ENCODE data around the gene CHCHD5. TPM values are rescaled to one million over a fixed set of nuclear protein-coding genes. Genes with fewer than 3 reads are reported as not detected.
A peak's percentile ranks its signal among the peaks of the same experiment; 100 is the strongest.

The CHCHD5 gene
- total RNA-seq, 1 donor, result 10.1 TPM

GRCh38 chr2:112585873-112586464, 1.6 kb downstream of the CHCHD5 start:
- no peak overlapping the region for H3K4me3 ChIP-seq (ENCODE audit: insufficient read depth, low read length)
- H3K4me1 ChIP-seq (ENCODE audit: insufficient read depth, low read length), result peaks cover 25% of the 10 kb centered on the region
- H3K36me3 ChIP-seq (ENCODE audit: insufficient read depth, low read length), result peaks cover 10% of the 10 kb centered on the region
- H4K20me1 ChIP-seq (ENCODE audit: insufficient read depth, low read length), result no peaks in the 10 kb centered on the region
- H3K27ac ChIP-seq (ENCODE audit: low read depth, low read length), result no peak overlapping the region
- TF ChIP-seq CTCF (IDR thresholded peaks at IDR 0.05; ENCODE audit: extremely low read depth, low read depth, low read length), result no peak
- no peaks in the 10 kb centered on the region for H3K9me3 ChIP-seq (ENCODE audit: low read depth, low read length)
- H3K79me2 ChIP-seq (ENCODE audit: insufficient read depth, low read length), result peaks cover 9% of the 10 kb centered on the region
- H3K27me3 ChIP-seq (ENCODE audit: insufficient read depth, low read length), result no peaks in the 10 kb centered on the region
- DNase-seq (ENCODE audit: insufficient read length, low spot score, missing footprints), result no peak
- H2AFZ ChIP-seq (ENCODE audit: low read length), result no peak overlapping the region
- no peak overlapping the region for H3K4me2 ChIP-seq (ENCODE audit: insufficient read depth, low read length)

- H2AFZ ChIP-seq (ENCODE audit: low read length), result no peak overlapping the region
- no peak overlapping the region for H3K4me3 ChIP-seq (ENCODE audit: insufficient read depth, low read length)
- H3K4me1 ChIP-seq (ENCODE audit: insufficient read depth, low read length), result peaks cover 12% of the 10 kb centered on the region
- H3K4me2 ChIP-seq (ENCODE audit: insufficient read depth, low read length), result no peak overlapping the region
- no peak for DNase-seq (ENCODE audit: insufficient read length, low spot score, missing footprints)
- no peak overlapping the region for H3K27ac ChIP-seq (ENCODE audit: low read depth, low read length)
- no peaks in the 10 kb centered on the region for H4K20me1 ChIP-seq (ENCODE audit: insufficient read depth, low read length)
- peaks cover 9% of the 10 kb centered on the region for H3K79me2 ChIP-seq (ENCODE audit: insufficient read depth, low read length)
- no peak for TF ChIP-seq CTCF (IDR thresholded peaks at IDR 0.05; ENCODE audit: extremely low read depth, low read depth, low read length)
- H3K27me3 ChIP-seq (ENCODE audit: insufficient read depth, low read length), result no peaks in the 10 kb centered on the region
- no peaks in the 10 kb centered on the region for H3K9me3 ChIP-seq (ENCODE audit: low read depth, low read length)
- H3K36me3 ChIP-seq (ENCODE audit: insufficient read depth, low read length), result peaks cover 11% of the 10 kb centered on the region
Measured at GRCh38 chr2:112588611-112589045, 4.2 kb downstream of the CHCHD5 start.

GRCh38 chr2:112591413-112591812, 7.0 kb downstream of the CHCHD5 start:
- Histone ChIP-seq H3K27me3 (ENCODE audit: insufficient read depth, low read length) (no peaks in the 10 kb centered on the region), H4K20me1 (ENCODE audit: insufficient read depth, low read length) (no peaks in the 10 kb centered on the region), H3K4me2 (ENCODE audit: insufficient read depth, low read length) (no peak overlapping the region), H2AFZ (ENCODE audit: low read length) (no peak overlapping the region), H3K4me3 (ENCODE audit: insufficient read depth, low read length) (no peak overlapping the region), H3K36me3 (ENCODE audit: insufficient read depth, low read length) (peaks cover 9% of the 10 kb centered on the region), H3K27ac (ENCODE audit: low read depth, low read length) (no peak overlapping the region), H3K79me2 (ENCODE audit: insufficient read depth, low read length) (no peaks in the 10 kb centered on the region), H3K4me1 (ENCODE audit: insufficient read depth, low read length) (no peaks in the 10 kb centered on the region), H3K9me3 (ENCODE audit: low read depth, low read length) (no peaks in the 10 kb centered on the region)
- DNase-seq (ENCODE audit: insufficient read length, low spot score, missing footprints), result no peak
- no peak for TF ChIP-seq CTCF (IDR thresholded peaks at IDR 0.05; ENCODE audit: extremely low read depth, low read depth, low read length)

GRCh38 chr2:112593736-112594135, 9.3 kb downstream of the CHCHD5 start:
- H3K4me2 ChIP-seq (ENCODE audit: insufficient read depth, low read length), result no peak overlapping the region
- no peaks in the 10 kb centered on the region for H4K20me1 ChIP-seq (ENCODE audit: insufficient read depth, low read length)
- no peak for TF ChIP-seq CTCF (IDR thresholded peaks at IDR 0.05; ENCODE audit: extremely low read depth, low read depth, low read length)
- peaks cover 4% of the 10 kb centered on the region for H3K36me3 ChIP-seq (ENCODE audit: insufficient read depth, low read length)
- H3K79me2 ChIP-seq (ENCODE audit: insufficient read depth, low read length), result no peaks in the 10 kb centered on the region
- H2AFZ ChIP-seq (ENCODE audit: low read length), result no peak overlapping the region
- no peaks in the 10 kb centered on the region for H3K27me3 ChIP-seq (ENCODE audit: insufficient read depth, low read length)
- H3K4me3 ChIP-seq (ENCODE audit: insufficient read depth, low read length), result no peak overlapping the region
- H3K4me1 ChIP-seq (ENCODE audit: insufficient read depth, low read length), result no peaks in the 10 kb centered on the region
- H3K9me3 ChIP-seq (ENCODE audit: low read depth, low read length), result no peaks in the 10 kb centered on the region
- H3K27ac ChIP-seq (ENCODE audit: low read depth, low read length), result no peak overlapping the region
- DNase-seq (ENCODE audit: insufficient read length, low spot score, missing footprints), result peak; percentile 30
